Measurements from ENCODE around the gene CPN1.

Gene CPN1

DNA sequence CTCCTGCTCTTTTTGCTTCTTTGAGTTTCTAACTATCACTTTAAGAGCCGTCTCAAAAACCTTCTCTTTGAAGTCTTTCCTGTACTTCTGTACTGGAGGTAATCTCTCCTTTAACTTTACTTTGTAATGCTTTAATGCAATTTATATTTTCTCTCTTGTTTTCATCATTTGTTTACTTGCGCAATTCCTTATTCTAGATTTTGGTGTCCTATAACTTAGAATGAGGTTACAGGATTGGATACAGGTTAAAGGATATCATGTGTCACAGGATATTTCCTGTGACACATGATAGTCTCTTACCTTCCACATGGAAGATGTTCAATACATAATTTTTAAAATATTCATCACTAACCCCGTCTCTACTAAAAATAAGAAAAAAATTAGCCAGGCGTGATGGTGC, 42.4 kb upstream of the CPN1 start:
- Histone ChIP-seq H3K27me3 (ENCODE audit: insufficient read depth, poor library complexity, severe bottlenecking) (no peaks in the 10 kb centered on the region), H3K4me3 (ENCODE audit: severe bottlenecking) (no peak overlapping the region), H3K4me1 (ENCODE audit: insufficient read depth, poor library complexity, severe bottlenecking) (no peaks in the 10 kb centered on the region), H3K9me3 (ENCODE audit: severe bottlenecking) (no peaks in the 10 kb centered on the region), H3K36me3 (ENCODE audit: low read depth) (no peaks in the 10 kb centered on the region), H3K27ac (ENCODE audit: poor library complexity, severe bottlenecking) (no peak overlapping the region)
- ATAC-seq (ENCODE audit: low read depth), result no peak
- no peak for DNase-seq (ENCODE audit: low spot score)
- TF ChIP-seq, protein P1, sequence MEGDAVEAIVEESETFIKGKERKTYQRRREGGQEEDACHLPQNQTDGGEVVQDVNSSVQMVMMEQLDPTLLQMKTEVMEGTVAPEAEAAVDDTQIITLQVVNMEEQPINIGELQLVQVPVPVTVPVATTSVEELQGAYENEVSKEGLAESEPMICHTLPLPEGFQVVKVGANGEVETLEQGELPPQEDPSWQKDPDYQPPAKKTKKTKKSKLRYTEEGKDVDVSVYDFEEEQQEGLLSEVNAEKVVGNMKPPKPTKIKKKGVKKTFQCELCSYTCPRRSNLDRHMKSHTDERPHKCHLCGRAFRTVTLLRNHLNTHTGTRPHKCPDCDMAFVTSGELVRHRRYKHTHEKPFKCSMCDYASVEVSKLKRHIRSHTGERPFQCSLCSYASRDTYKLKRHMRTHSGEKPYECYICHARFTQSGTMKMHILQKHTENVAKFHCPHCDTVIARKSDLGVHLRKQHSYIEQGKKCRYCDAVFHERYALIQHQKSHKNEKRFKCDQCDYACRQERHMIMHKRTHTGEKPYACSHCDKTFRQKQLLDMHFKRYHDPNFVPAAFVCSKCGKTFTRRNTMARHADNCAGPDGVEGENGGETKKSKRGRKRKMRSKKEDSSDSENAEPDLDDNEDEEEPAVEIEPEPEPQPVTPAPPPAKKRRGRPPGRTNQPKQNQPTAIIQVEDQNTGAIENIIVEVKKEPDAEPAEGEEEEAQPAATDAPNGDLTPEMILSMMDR (IDR thresholded peaks at IDR 0.05; ENCODE audit: poor library complexity, severe bottlenecking), result no peak

- no peak overlapping the region for H3K4me3 ChIP-seq (ENCODE audit: severe bottlenecking)
- ATAC-seq (ENCODE audit: low read depth) (no peak), DNase-seq (ENCODE audit: low spot score) (no peak)
- TF ChIP-seq, protein P1 (IDR thresholded peaks at IDR 0.05; ENCODE audit: poor library complexity, severe bottlenecking), result no peak
- no peak overlapping the region for H3K27ac ChIP-seq (ENCODE audit: poor library complexity, severe bottlenecking)
- no peaks in the 10 kb centered on the region for H3K36me3 ChIP-seq (ENCODE audit: low read depth)
- no peaks in the 10 kb centered on the region for H3K4me1 ChIP-seq (ENCODE audit: insufficient read depth, poor library complexity, severe bottlenecking)
- H3K9me3 ChIP-seq (ENCODE audit: severe bottlenecking), result no peaks in the 10 kb centered on the region
- H3K27me3 ChIP-seq (ENCODE audit: insufficient read depth, poor library complexity, severe bottlenecking), result no peaks in the 10 kb centered on the region
These were observed 41.1 kb upstream of the CPN1 start for GRCh38 chr10:100122780-100123179.

- TF ChIP-seq, protein P1 (IDR thresholded peaks at IDR 0.05; ENCODE audit: poor library complexity, severe bottlenecking), result no peak
- Histone ChIP-seq H3K4me1 (ENCODE audit: insufficient read depth, poor library complexity, severe bottlenecking) (no peaks in the 10 kb centered on the region), H3K4me3 (ENCODE audit: severe bottlenecking) (no peak overlapping the region), H3K27me3 (ENCODE audit: insufficient read depth, poor library complexity, severe bottlenecking) (no peaks in the 10 kb centered on the region), H3K36me3 (ENCODE audit: low read depth) (no peaks in the 10 kb centered on the region), H3K9me3 (ENCODE audit: severe bottlenecking) (no peaks in the 10 kb centered on the region), H3K27ac (ENCODE audit: poor library complexity, severe bottlenecking) (no peak overlapping the region)
- ATAC-seq (ENCODE audit: low read depth), result no peak
- no peak for DNase-seq (ENCODE audit: low spot score)
These were observed 38.9 kb upstream of the CPN1 start for GRCh38 chr10:100120550-100120949.

DNA sequence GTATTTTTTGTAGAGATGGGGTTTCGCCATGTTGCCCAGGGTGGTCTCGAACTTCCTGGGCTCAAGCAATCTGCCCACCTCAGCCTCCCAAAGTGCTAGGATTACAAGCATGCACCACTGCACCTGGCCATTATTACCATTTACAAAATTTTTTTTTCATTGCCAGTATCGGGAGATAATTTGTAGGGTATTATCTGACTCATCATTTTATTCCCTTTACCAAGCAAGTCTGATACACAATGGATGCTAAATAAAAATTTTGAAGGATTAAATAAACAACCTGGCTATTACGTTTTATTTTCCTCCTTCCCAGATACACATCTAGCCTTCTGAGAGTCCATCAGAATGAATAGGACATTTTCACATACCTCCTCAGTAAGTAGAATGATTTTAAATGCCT, 38.1 kb upstream of the CPN1 start:
- DNase-seq (ENCODE audit: low spot score) (no peak), ATAC-seq (ENCODE audit: low read depth) (no peak)
- no peak overlapping the region for H3K27ac ChIP-seq (ENCODE audit: poor library complexity, severe bottlenecking)
- H3K36me3 ChIP-seq (ENCODE audit: low read depth), result no peaks in the 10 kb centered on the region
- TF ChIP-seq, protein P1 (IDR thresholded peaks at IDR 0.05; ENCODE audit: poor library complexity, severe bottlenecking), result no peak
- no peaks in the 10 kb centered on the region for H3K27me3 ChIP-seq (ENCODE audit: insufficient read depth, poor library complexity, severe bottlenecking)
- no peaks in the 10 kb centered on the region for H3K9me3 ChIP-seq (ENCODE audit: severe bottlenecking)
- H3K4me1 ChIP-seq (ENCODE audit: insufficient read depth, poor library complexity, severe bottlenecking), result no peaks in the 10 kb centered on the region
- no peak overlapping the region for H3K4me3 ChIP-seq (ENCODE audit: severe bottlenecking)

DNA sequence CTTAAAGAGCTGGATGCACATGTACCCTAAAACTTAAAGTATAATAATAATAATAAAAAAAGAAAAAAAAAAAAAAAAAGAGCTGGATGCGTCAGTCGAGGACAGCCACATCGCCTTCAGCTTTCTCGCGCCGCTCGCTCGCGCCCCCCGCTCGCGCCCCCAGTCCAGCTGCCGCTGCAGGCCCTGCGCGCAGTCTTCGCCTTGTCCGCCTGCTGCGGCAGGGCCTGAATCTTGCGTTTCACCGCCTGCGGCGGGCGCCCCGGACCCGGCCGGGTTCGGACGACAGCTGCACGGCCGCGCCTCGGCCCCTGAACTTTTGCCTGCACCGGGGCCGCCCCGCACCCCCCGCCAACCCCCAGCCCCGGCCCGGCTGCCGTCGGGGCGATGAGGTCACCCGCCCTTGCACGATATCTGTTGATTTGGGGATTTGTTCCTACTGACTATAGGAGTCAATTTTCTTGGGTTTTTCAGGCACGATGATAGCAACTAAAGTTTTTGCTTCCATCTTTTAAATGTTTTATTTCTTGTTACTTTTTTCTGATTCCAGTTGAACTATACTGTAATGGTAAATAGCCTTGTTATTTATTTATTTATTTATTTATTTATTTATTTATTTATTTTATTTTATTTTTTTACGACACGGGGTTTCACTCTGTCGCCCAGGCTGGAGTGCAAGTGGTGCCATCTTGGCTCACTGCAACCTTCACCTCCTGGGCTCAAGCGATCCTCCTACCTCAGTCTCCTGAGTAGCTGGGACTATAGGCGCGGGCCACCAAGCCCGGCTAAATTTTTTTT, 33.5 kb upstream of the CPN1 start:
- H3K4me1 ChIP-seq (ENCODE audit: insufficient read depth, poor library complexity, severe bottlenecking), result no peaks in the 10 kb centered on the region
- H3K27ac ChIP-seq (ENCODE audit: poor library complexity, severe bottlenecking), result no peak overlapping the region
- no peaks in the 10 kb centered on the region for H3K27me3 ChIP-seq (ENCODE audit: insufficient read depth, poor library complexity, severe bottlenecking)
- no peak overlapping the region for H3K4me3 ChIP-seq (ENCODE audit: severe bottlenecking)
- H3K9me3 ChIP-seq (ENCODE audit: severe bottlenecking), result no peaks in the 10 kb centered on the region
- no peak for DNase-seq (ENCODE audit: low spot score)
- no peak for ATAC-seq (ENCODE audit: low read depth)
- TF ChIP-seq, protein P1 (IDR thresholded peaks at IDR 0.05; ENCODE audit: poor library complexity, severe bottlenecking), result no peak
- no peaks in the 10 kb centered on the region for H3K36me3 ChIP-seq (ENCODE audit: low read depth)
